ENCODE data around the gene MMP24OS. TPM values are rescaled to one million over a fixed set of nuclear protein-coding genes. Genes with fewer than 3 reads are reported as not detected.
"Not testable (repeated sequence)": the region's sequence is repeated elsewhere in the genome, so short reads cannot be mapped to it uniquely, and the experiment has no call there.

The MMP24OS gene
- total and polyA plus RNA-seq, 2 donors (not counting 1 experiment from before 2014, with no cell fraction given) = 36.3 to 57.0 TPM

DNA sequence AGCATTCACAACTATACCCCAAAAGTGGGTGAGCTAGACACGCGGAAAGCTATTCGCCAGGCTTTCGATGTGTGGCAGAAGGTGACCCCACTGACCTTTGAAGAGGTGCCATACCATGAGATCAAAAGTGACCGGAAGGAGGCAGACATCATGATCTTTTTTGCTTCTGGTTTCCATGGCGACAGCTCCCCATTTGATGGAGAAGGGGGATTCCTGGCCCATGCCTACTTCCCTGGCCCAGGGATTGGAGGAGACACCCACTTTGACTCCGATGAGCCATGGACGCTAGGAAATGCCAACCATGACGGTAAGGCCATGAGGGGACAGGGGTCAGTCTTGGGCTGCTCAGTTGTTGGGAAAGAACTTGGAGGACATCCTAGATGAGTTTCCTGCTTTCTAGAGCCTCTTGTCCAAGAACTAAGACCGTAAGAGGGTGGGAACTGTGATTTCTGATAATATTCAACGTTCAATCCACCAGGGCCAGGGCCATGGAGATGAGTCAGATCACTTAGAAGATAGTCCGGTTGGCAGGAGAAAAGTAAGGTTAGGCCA, 23.4 kb downstream of the MMP24OS start:
- POLR2A ChIA-PET = no interaction called here
- peaks cover 21 to 24% of the 10 kb centered on the region in 2 donors for H3K4me1 ChIP-seq (ENCODE audit: control insufficient read depth in 2 of 2, insufficient read depth in 2 of 2, low read length in 2 of 2)
- H3K27ac Mint-ChIP-seq = no peak overlapping the region

DNA sequence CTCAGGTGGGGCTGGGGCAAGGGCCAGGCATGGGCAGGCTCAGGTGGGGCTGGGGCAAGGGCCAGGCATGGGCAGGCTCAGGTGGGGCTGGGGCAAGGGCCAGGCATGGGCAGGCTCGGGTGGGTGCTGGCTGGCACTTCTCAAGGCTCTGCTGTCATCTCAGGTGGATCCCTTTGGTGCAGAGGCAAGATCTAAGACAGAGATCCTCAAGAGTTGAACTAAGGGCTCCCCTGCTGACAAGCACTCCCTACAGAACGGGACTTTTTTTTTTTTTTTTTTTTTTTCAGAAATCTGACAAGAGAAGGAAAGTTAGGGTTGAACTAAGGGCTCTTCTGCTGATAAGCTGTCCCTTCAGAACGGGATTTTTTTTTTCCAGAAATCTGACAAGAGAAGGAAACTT, 24.9 kb downstream of the MMP24OS start:
- Mint-ChIP-seq H3K27me3 (no peaks in the 10 kb centered on the region), H3K27ac (no peak overlapping the region), H3K4me1 (peaks cover 23% of the 10 kb centered on the region), H3K4me3 (no peak overlapping the region), H3K9me3 (ENCODE audit: insufficient read depth) (no peaks in the 10 kb centered on the region)
- TF ChIP-seq EZH2 (IDR thresholded peaks at IDR 0.05; ENCODE audit: borderline replicate concordance, insufficient read depth, low read depth, low read length, poor library complexity, severe bottlenecking) = no peak
- TF ChIP-seq, protein P1, sequence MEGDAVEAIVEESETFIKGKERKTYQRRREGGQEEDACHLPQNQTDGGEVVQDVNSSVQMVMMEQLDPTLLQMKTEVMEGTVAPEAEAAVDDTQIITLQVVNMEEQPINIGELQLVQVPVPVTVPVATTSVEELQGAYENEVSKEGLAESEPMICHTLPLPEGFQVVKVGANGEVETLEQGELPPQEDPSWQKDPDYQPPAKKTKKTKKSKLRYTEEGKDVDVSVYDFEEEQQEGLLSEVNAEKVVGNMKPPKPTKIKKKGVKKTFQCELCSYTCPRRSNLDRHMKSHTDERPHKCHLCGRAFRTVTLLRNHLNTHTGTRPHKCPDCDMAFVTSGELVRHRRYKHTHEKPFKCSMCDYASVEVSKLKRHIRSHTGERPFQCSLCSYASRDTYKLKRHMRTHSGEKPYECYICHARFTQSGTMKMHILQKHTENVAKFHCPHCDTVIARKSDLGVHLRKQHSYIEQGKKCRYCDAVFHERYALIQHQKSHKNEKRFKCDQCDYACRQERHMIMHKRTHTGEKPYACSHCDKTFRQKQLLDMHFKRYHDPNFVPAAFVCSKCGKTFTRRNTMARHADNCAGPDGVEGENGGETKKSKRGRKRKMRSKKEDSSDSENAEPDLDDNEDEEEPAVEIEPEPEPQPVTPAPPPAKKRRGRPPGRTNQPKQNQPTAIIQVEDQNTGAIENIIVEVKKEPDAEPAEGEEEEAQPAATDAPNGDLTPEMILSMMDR (IDR thresholded peaks at IDR 0.05) = no peak
- Histone ChIP-seq H3K9ac (ENCODE audit: low read length) (no peak overlapping the region), H3K79me2 (ENCODE audit: control insufficient read depth, insufficient read depth, low read length) (no peaks in the 10 kb centered on the region), H4K20me1 (ENCODE audit: control insufficient read depth, insufficient read depth, low read length, poor library complexity, severe bottlenecking) (no peaks in the 10 kb centered on the region), H3K4me3 (ENCODE audit: control extremely low read depth in 1 of 5, extremely low read depth in 1 of 5, insufficient read depth in 1 of 5, low read depth in 2 of 5, low read length in 4 of 5) (no peak overlapping the region), H3K27ac (ENCODE audit: low read length in 2 of 2) (no peak overlapping the region), H2AFZ (ENCODE audit: insufficient read depth, low read depth, low read length, poor library complexity, severe bottlenecking) (no peak overlapping the region), H3K27me3 (replicated peaks in 1 of 4; ENCODE audit: control extremely low read depth in 1 of 4, control insufficient read depth in 3 of 4, insufficient read depth in 4 of 4, low read length in 3 of 4) (no peaks in the 10 kb centered on the region), H3K4me1 (ENCODE audit: control insufficient read depth in 2 of 2, insufficient read depth in 2 of 2, low read length in 2 of 2) (peaks cover 21 to 24% of the 10 kb centered on the region in 2 donors), H3K9me3 (ENCODE audit: control extremely low read depth in 1 of 3, control insufficient read depth in 2 of 3, insufficient read depth in 1 of 3, low read length in 2 of 3) (no peaks in the 10 kb centered on the region), H3K36me3 (replicated peaks in 1 of 2; ENCODE audit: control extremely low read depth in 1 of 2, control insufficient read depth in 1 of 2, extremely low read depth in 1 of 2, insufficient read depth in 2 of 2, low read length in 1 of 2) (no peaks in the 10 kb centered on the region), H3K4me2 (replicated peaks; ENCODE audit: low read depth, low read length, poor library complexity, severe bottlenecking) (no peak overlapping the region)
- POLR2A ChIA-PET = interaction anchor here (0.6 to 0.7 kb wide), 2 partner anchors 345 to 549 kb away, joined by 4 to 10 read pairs; no protein-coding TSS in a partner anchor
- DNase-seq (no peak), ATAC-seq (ENCODE audit: low read depth) (no peak)
- intact Hi-C loops (cut with micrococcal nuclease) = no loop called here
- WGBS (ENCODE audit: insufficient coverage) = 100% methylated on average over 1 of the region's 3 CpGs
- CTCF ChIA-PET = interaction anchor here (0.6 to 1.5 kb wide), 3 partner anchors 108 to 1811 kb away, joined by 3 to 7 read pairs (median 5); no protein-coding TSS in a partner anchor

More for the DNA sequence above, 23.4 kb downstream of the MMP24OS start:
- Histone ChIP-seq H3K27me3 (replicated peaks in 1 of 4; ENCODE audit: control extremely low read depth in 1 of 4, control insufficient read depth in 3 of 4, insufficient read depth in 4 of 4, low read length in 3 of 4) (no peaks in the 10 kb centered on the region), H3K79me2 (ENCODE audit: control insufficient read depth, insufficient read depth, low read length) (peaks cover 3% of the 10 kb centered on the region), H3K9me3 (ENCODE audit: control extremely low read depth in 1 of 3, control insufficient read depth in 2 of 3, insufficient read depth in 1 of 3, low read length in 2 of 3) (no peaks in the 10 kb centered on the region), H3K27ac (ENCODE audit: low read length in 2 of 2) (no peak overlapping the region), H3K9ac (ENCODE audit: low read length) (no peak overlapping the region), H2AFZ (ENCODE audit: insufficient read depth, low read depth, low read length, poor library complexity, severe bottlenecking) (no peak overlapping the region), H3K4me2 (replicated peaks; ENCODE audit: low read depth, low read length, poor library complexity, severe bottlenecking) (no peak overlapping the region), H3K4me3 (ENCODE audit: control extremely low read depth in 1 of 5, extremely low read depth in 1 of 5, insufficient read depth in 1 of 5, low read depth in 2 of 5, low read length in 4 of 5) (no peak overlapping the region), H4K20me1 (ENCODE audit: control insufficient read depth, insufficient read depth, low read length, poor library complexity, severe bottlenecking) (no peaks in the 10 kb centered on the region), H3K36me3 (replicated peaks in 1 of 2; ENCODE audit: control extremely low read depth in 1 of 2, control insufficient read depth in 1 of 2, extremely low read depth in 1 of 2, insufficient read depth in 2 of 2, low read length in 1 of 2) (no peaks in the 10 kb centered on the region)
- H3K9me3 Mint-ChIP-seq (ENCODE audit: insufficient read depth) = no peaks in the 10 kb centered on the region
- no peak for TF ChIP-seq EZH2 (IDR thresholded peaks at IDR 0.05; ENCODE audit: borderline replicate concordance, insufficient read depth, low read depth, low read length, poor library complexity, severe bottlenecking)
- TF ChIP-seq, protein P1 (IDR thresholded peaks at IDR 0.05) = no peak
- no peaks in the 10 kb centered on the region for H3K27me3 Mint-ChIP-seq
- DNase-seq (no peak), ATAC-seq (ENCODE audit: low read depth) (no peak)
- intact Hi-C loops (cut with micrococcal nuclease) = no loop called here
- 98% methylated on average over 10 of the region's 12 CpGs for WGBS (ENCODE audit: insufficient coverage)
- no peak overlapping the region for H3K4me3 Mint-ChIP-seq
- CTCF ChIA-PET = no interaction called here
- peaks cover 23% of the 10 kb centered on the region for H3K4me1 Mint-ChIP-seq

DNA sequence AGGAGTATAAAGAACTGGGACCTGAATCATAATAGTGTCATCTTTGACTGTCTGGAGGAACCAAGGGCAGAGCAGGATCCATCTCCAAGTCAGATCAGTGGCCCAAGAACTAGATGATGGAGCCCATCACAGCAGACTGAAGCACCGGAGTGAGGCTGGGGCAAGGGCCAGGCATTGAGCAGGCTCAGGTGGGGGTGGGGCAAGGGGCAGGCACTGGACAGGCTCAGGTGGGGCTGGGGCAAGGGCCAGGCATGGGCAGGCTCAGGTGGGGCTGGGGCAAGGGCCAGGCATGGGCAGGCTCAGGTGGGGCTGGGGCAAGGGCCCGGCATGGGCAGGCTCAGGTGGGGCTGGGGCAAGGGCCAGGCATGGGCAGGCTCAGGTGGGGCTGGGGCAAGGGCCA, 25.3 kb downstream of the MMP24OS start:
- Histone ChIP-seq H3K4me1 (ENCODE audit: control insufficient read depth in 2 of 2, insufficient read depth in 2 of 2, low read length in 2 of 2) (peaks cover 21 to 24% of the 10 kb centered on the region in 2 donors), H3K27ac (ENCODE audit: low read length in 2 of 2) (peak overlapping the region in 1 of 2 donors; percentile 55), H3K4me2 (replicated peaks; ENCODE audit: low read depth, low read length, poor library complexity, severe bottlenecking) (peak overlapping the region; percentile 27)
- ATAC-seq (ENCODE audit: low read depth); H3K9me3 Mint-ChIP-seq (ENCODE audit: insufficient read depth); H3K9me3 ChIP-seq (ENCODE audit: control extremely low read depth in 1 of 3, control insufficient read depth in 2 of 3, insufficient read depth in 1 of 3, low read length in 2 of 3); DNase-seq; H3K4me3 ChIP-seq (ENCODE audit: control extremely low read depth in 1 of 5, extremely low read depth in 1 of 5, insufficient read depth in 1 of 5, low read depth in 2 of 5, low read length in 4 of 5); H3K79me2 ChIP-seq (ENCODE audit: control insufficient read depth, insufficient read depth, low read length); H3K27me3 ChIP-seq (replicated peaks in 1 of 4; ENCODE audit: control extremely low read depth in 1 of 4, control insufficient read depth in 3 of 4, insufficient read depth in 4 of 4, low read length in 3 of 4); H3K4me3 Mint-ChIP-seq; H3K9ac ChIP-seq (ENCODE audit: low read length); H3K36me3 ChIP-seq (replicated peaks in 1 of 2; ENCODE audit: control extremely low read depth in 1 of 2, control insufficient read depth in 1 of 2, extremely low read depth in 1 of 2, insufficient read depth in 2 of 2, low read length in 1 of 2); H3K27me3 Mint-ChIP-seq; intact Hi-C loops (cut with micrococcal nuclease); POLR2A ChIA-PET; H4K20me1 ChIP-seq (ENCODE audit: control insufficient read depth, insufficient read depth, low read length, poor library complexity, severe bottlenecking); H2AFZ ChIP-seq (ENCODE audit: insufficient read depth, low read depth, low read length, poor library complexity, severe bottlenecking): not testable (repeated sequence)
- H3K27ac Mint-ChIP-seq = peak overlapping the region; percentile 83
- WGBS (ENCODE audit: insufficient coverage) = 100% methylated on average over 1 of the region's 2 CpGs
- H3K4me1 Mint-ChIP-seq = peaks cover 23% of the 10 kb centered on the region
- CTCF ChIA-PET = interaction anchor here (1.5 kb wide), 1 partner anchor 108 kb away, joined by 5 read pairs; no protein-coding TSS in a partner anchor

All from B cell (primary cell).